Measurements from ENCODE around the gene CANX.

- no peak for TF ChIP-seq CTCF (conservative IDR thresholded peaks at IDR 0.05; ENCODE audit: low read length)
- TF ChIP-seq EZH2phosphoT487 (IDR thresholded peaks at IDR 0.05; ENCODE audit: borderline replicate concordance, low read depth, low read length), result no peak
These were observed 79.1 kb downstream of the CANX start for GRCh38 chr5:179777909-179778308.
